Activated T-cell treated with anti-CD3 and anti-CD28 coated beads for 24 hours (primary cell): ENCODE measurements around the gene RBMY1D.
"Not testable (repeated sequence)": the region's sequence is repeated elsewhere in the genome, so short reads cannot be mapped to it uniquely, and the experiment has no call there.

ENCODE experiments used
- DNase-seq: peaks from one replicate; pipeline ENCODE4 v3.0.0-alpha.2; 2020; ENCODE audit warnings: low read depth

Gene RBMY1D

GRCh38 chrY:21894426-21894825 lies at the start of gene RBMY1D:
TSS of gene RBMY1D (minus strand) at chrY:21894526. CDS start at chrY:21892513, 2,013 bp downstream.
- DNase-seq: not testable (repeated sequence)

GRCh38 chrY:21917932-21918331 lies 23.6 kb upstream of the RBMY1D start, which contains the start of gene RBMY1E:
TSS of gene RBMY1E (minus strand) at chrY:21918032. CDS start at chrY:21916054, 1,978 bp downstream.
- not testable (repeated sequence) for DNase-seq

GRCh38 chrY:21869407-21870076 lies 24.8 kb downstream of the RBMY1D start:
- DNase-seq: not testable (repeated sequence)

- no peak for DNase-seq
Observed at GRCh38 chrY:21845481-21845880, 48.8 kb downstream of the RBMY1D start.

GRCh38 chrY:21842090-21842489 lies 52.2 kb downstream of the RBMY1D start:
- no peak for DNase-seq

GRCh38 chrY:21839489-21839888 lies 54.8 kb downstream of the RBMY1D start:
- DNase-seq: no peak

- DNase-seq: no peak
Observed at GRCh38 chrY:21836343-21836742, 58.0 kb downstream of the RBMY1D start.

- no peak for DNase-seq
Observed at GRCh38 chrY:21835052-21835451, 59.3 kb downstream of the RBMY1D start.
